ENCODE results near the gene ESM1. TPM values are rescaled to one million over a fixed set of nuclear protein-coding genes. Genes with fewer than 3 reads are reported as not detected.
A peak's percentile ranks its signal among the peaks of the same experiment; 100 is the strongest.

ESM1 gene
- total RNA-seq, 6 donors from 2014 or later: 0.86 to 10.3 (median 2.0) TPM; not detected in 1

DNA sequence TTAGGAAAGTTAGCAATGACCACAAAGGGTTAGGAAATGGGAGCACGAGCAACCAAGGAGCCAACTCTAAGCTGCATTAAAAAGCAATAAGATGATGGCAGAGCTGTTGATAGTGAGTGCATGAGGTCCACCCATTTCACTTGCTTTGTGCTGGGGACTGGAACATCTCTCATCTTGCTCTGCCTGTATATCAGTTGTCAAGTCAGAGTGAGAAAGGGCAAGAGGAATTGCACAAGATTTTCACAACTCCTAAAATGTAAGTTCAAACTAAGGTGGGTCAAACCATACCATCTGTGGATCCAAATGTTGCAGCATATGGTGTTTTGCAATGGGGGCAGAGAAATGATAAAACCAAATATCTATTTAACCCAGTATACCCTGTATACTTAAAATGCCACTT, 2.8 kb upstream of the ESM1 start:
- H3K27me3 ChIP-seq: peaks cover 0 to 7% (median 3%) of the 10 kb centered on the region in 4 donors
- no peaks in the 10 kb centered on the region for H3K9me3 ChIP-seq
- peaks cover 3 to 11% (median 5%) of the 10 kb centered on the region in 4 donors for H3K4me1 ChIP-seq
- no peaks in the 10 kb centered on the region for H3K36me3 ChIP-seq
- 74 to 90% methylated on average over 1 of the region's 1 CpG for WGBS, 2 donors
- no peak overlapping the region for H3K27ac ChIP-seq
- ATAC-seq (ENCODE audit: low FRiP score in 2 of 2): no peak
- no peak overlapping the region for H3K4me3 ChIP-seq
- TF ChIP-seq EP300 (IDR thresholded peaks at IDR 0.05): no peak
- TF ChIP-seq POLR2A (IDR thresholded peaks at IDR 0.05): no peak
- no peak for TF ChIP-seq CTCF (IDR thresholded peaks at IDR 0.05)
- no peak for TF ChIP-seq POLR2AphosphoS5 (IDR thresholded peaks at IDR 0.05)
- DNase-seq: no peak

GRCh38 chr5:54986269-54986654, 869 bp upstream of the ESM1 start:
- Histone ChIP-seq H3K27ac (peak overlapping the region in 2 of 4 donors; percentile 18 to 45), H3K4me3 (no peak overlapping the region), H3K27me3 (peaks cover 0 to 7% (median 3%) of the 10 kb centered on the region in 4 donors), H3K9me3 (no peaks in the 10 kb centered on the region), H3K36me3 (no peaks in the 10 kb centered on the region), H3K4me1 (peaks cover 3 to 11% (median 5%) of the 10 kb centered on the region in 4 donors)
- TF ChIP-seq CTCF (IDR thresholded peaks at IDR 0.05) (no peak), EP300 (IDR thresholded peaks at IDR 0.05) (no peak), POLR2A (IDR thresholded peaks at IDR 0.05) (no peak), POLR2AphosphoS5 (IDR thresholded peaks at IDR 0.05) (no peak)
- DNase-seq (no peak), ATAC-seq (ENCODE audit: low FRiP score in 2 of 2) (no peak)
- WGBS, 2 donors: 57 to 61% methylated on average over 5 of the region's 5 CpGs

DNA sequence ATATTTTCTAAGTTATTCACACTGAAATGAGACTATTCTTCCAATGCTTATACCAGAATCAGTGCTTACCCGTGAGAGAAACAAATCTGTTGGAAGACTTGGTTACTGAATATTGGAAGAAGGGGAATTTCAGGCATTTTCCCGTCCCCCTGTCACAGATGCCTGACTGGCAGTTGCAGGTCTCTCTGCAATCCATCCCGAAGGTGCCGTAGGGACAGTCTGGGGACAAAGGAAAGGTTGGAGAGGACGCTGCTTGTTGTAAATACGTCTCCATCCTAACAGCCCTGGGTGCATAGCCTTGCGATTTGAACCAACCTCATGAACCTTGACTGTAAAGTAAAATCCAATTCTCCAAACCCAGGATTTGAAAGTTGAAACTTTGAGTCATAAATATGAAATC, 3.5 kb downstream of the ESM1 start:
- H3K4me1 ChIP-seq: peaks cover 3 to 11% (median 5%) of the 10 kb centered on the region in 4 donors
- no peaks in the 10 kb centered on the region for H3K9me3 ChIP-seq
- DNase-seq (no peak), ATAC-seq (ENCODE audit: low FRiP score in 2 of 2) (no peak)
- WGBS, 2 donors: 68 to 70% methylated on average over 7 of the region's 7 CpGs
- H3K36me3 ChIP-seq: no peaks in the 10 kb centered on the region
- H3K27ac ChIP-seq: no peak overlapping the region
- TF ChIP-seq POLR2AphosphoS5 (IDR thresholded peaks at IDR 0.05) (no peak), POLR2A (IDR thresholded peaks at IDR 0.05) (no peak), CTCF (IDR thresholded peaks at IDR 0.05) (no peak), EP300 (IDR thresholded peaks at IDR 0.05) (no peak)
- H3K4me3 ChIP-seq: peak overlapping the region in 1 of 4 donors; percentile 1
- H3K27me3 ChIP-seq: peaks cover 0 to 7% (median 3%) of the 10 kb centered on the region in 4 donors

GRCh38 chr5:54975701-54976100, 9.7 kb downstream of the ESM1 start:
- DNase-seq (no peak), ATAC-seq (ENCODE audit: low FRiP score in 2 of 2) (no peak)

DNA sequence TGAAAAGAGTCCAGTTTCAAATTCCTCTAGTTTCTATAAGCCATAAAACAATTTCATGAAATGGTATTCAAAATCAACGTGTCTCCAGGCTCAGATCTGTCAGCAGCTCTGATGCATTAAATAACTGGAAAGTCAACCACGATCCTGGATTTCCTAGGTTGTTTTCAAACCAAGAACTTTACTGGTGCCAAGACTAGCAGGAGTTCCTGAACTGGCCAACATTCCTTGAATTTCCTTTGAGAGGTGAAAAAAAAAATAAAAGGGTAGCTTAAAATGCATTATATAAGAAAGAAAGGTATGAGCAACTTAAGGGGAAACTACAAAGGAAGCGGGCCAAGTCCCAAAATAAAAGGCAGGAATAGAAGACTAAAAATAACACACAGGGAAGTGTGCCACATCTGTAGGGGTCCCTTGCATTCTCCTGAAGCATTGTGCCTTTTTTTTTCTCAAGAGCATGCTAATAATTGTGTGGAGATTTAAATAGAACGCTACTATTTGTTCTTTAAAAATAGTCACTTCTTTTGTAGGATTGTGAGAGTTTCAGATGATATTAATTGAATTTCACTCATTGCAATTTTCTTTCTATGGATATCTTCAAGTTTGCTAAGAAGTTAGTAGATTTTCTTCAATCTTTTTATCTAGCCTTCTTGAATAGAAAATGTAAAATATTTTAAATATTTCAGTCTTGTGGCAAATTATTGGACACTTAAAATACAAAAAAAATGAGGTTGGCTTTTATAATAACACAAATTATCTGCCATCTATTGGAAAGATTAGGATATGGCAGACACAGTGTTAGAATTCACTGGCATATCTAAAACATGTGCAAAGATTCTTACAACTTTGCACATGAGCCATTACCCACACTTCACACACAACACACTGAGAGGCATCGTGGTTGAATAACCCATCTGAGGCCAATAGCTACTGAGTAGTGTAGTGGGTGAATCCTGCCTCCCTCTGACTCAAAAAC, 15.3 kb downstream of the ESM1 start:
- Histone ChIP-seq H3K4me3 (no peak overlapping the region), H3K9me3 (no peaks in the 10 kb centered on the region), H3K27ac (no peak overlapping the region), H3K36me3 (no peaks in the 10 kb centered on the region), H3K4me1 (peaks cover 0 to 6% (median 2%) of the 10 kb centered on the region in 4 donors), H3K27me3 (no peaks in the 10 kb centered on the region)
- DNase-seq: no peak
- TF ChIP-seq POLR2A (IDR thresholded peaks at IDR 0.05) (no peak), POLR2AphosphoS5 (IDR thresholded peaks at IDR 0.05) (no peak), EP300 (IDR thresholded peaks at IDR 0.05) (no peak), CTCF (IDR thresholded peaks at IDR 0.05) (no peak)
- WGBS, 2 donors: 67 to 73% methylated on average over 5 of the region's 5 CpGs
- ATAC-seq (ENCODE audit: low FRiP score in 2 of 2): no peak

More at GRCh38 chr5:54975701-54976100, 9.7 kb downstream of the ESM1 start:
- WGBS, 2 donors: 91 to 93% methylated on average over 1 of the region's 1 CpG
- Histone ChIP-seq H3K9me3 (no peaks in the 10 kb centered on the region), H3K27me3 (no peaks in the 10 kb centered on the region), H3K4me1 (no peaks in the 10 kb centered on the region), H3K4me3 (no peak overlapping the region), H3K27ac (no peak overlapping the region), H3K36me3 (no peaks in the 10 kb centered on the region)
- no peak for TF ChIP-seq EP300 (IDR thresholded peaks at IDR 0.05)
- no peak for TF ChIP-seq POLR2AphosphoS5 (IDR thresholded peaks at IDR 0.05)
